HEK293T (cell line): ENCODE data around the gene RASA1.

Experiments used
- CTCF ChIA-PET: fragments of 350-600 bp; formaldehyde crosslinking; extraction: SDS; loops from one replicate; lab custom pipeline; 2021; ENCODE audit warnings: antibody characterized with exemption, inconsistent platforms; lab: Yijun Ruan, JAX
- POLR2A ChIA-PET: fragments of 350-600 bp; formaldehyde crosslinking; extraction: SDS; loops from one replicate; lab custom pipeline; 2020; ENCODE audit warnings: antibody characterized with exemption, inconsistent platforms; lab: Yijun Ruan, JAX
- DNase-seq: peaks from one replicate; pipeline ENCODE4 v3.0.0; 2012; ENCODE audit warnings: mixed read lengths; ENCODE audit errors: extremely low spot score
- ARNT ChIP-seq: fragments of 450-650 bp; IDR thresholded peaks from 2 replicates; pipeline ENCODE4 v1.6.1; 2017; ENCODE audit warnings: mild to moderate bottlenecking
- BHLHE40 ChIP-seq: fragments of 450-650 bp; IDR thresholded peaks from 2 replicates; pipeline ENCODE4 v1.6.1; 2016; ENCODE audit warnings: mild to moderate bottlenecking, moderate library complexity, borderline replicate concordance
- CTBP1 ChIP-seq: fragments of 450-650 bp; IDR thresholded peaks from 2 replicates; pipeline ENCODE4 v1.6.1; 2016; ENCODE audit warnings: borderline replicate concordance
- ELF4 ChIP-seq: fragments of 450-650 bp; IDR thresholded peaks from 2 replicates; pipeline ENCODE4 v1.6.1; 2017; ENCODE audit warnings: antibody characterized with exemption
- FOXA1 ChIP-seq: fragments of 450-650 bp; IDR thresholded peaks from 2 replicates; pipeline ENCODE4 v1.6.1; 2016; ENCODE audit warnings: mild to moderate bottlenecking
- FOXK2 ChIP-seq: fragments of 450-650 bp; IDR thresholded peaks from 2 replicates; pipeline ENCODE4 v1.6.1; 2016; ENCODE audit warnings: mild to moderate bottlenecking
- FOXM1 ChIP-seq: fragments of 450-650 bp; IDR thresholded peaks from 2 replicates; pipeline ENCODE4 v1.6.1; 2017; ENCODE audit warnings: mild to moderate bottlenecking, borderline replicate concordance
- HDGF ChIP-seq: fragments of 450-650 bp; IDR thresholded peaks from 2 replicates; pipeline ENCODE4 v1.6.1; 2017; ENCODE audit warnings: antibody characterized with exemption, borderline replicate concordance
- L3MBTL2 ChIP-seq: fragments of 450-650 bp; conservative IDR thresholded peaks from 2 replicates; pipeline ENCODE4 v1.6.1; 2016; ENCODE audit warnings: mild to moderate bottlenecking
- LEF1 ChIP-seq: fragments of 450-650 bp; IDR thresholded peaks from 2 replicates; pipeline ENCODE4 v1.6.1; 2017; ENCODE audit warnings: mild to moderate bottlenecking, borderline replicate concordance
- PKNOX1 ChIP-seq: fragments of 450-650 bp; IDR thresholded peaks from 2 replicates; pipeline ENCODE4 v1.6.1; 2016
- SP1 ChIP-seq: fragments of 450-650 bp; IDR thresholded peaks from 2 replicates; pipeline ENCODE4 v1.6.1; 2017
- SUZ12 ChIP-seq: fragments of 450-650 bp; IDR thresholded peaks from 2 replicates; pipeline ENCODE4 v1.6.1; 2016; ENCODE audit warnings: mild to moderate bottlenecking
- TARDBP ChIP-seq: fragments of 450-650 bp; IDR thresholded peaks from 2 replicates; pipeline ENCODE4 v1.6.1; 2016
- ZNF384 ChIP-seq: fragments of 450-650 bp; IDR thresholded peaks from 2 replicates; pipeline ENCODE4 v1.6.1; 2016

RASA1 gene

GRCh38 chr5:87411586-87411972 is 143.9 kb downstream of the RASA1 start:
- TF ChIP-seq FOXA1 = no peak
- TF ChIP-seq SP1 = no peak
- DNase-seq = no peak
- ChIA-PET POLR2A (no interaction called here), CTCF (interaction anchor here (0.6 to 0.7 kb wide), 2 partner anchors 83 to 633 kb away, joined by 3 to 5 read pairs; no protein-coding TSS in a partner anchor)

- peak; percentile 27 for DNase-seq
- no peak for TF ChIP-seq ARNT
- peak; percentile 42 for TF ChIP-seq L3MBTL2
- TF ChIP-seq ELF4 = no peak
- ChIA-PET POLR2A (interaction anchor here (1.0 kb wide), 3 partner anchors 8 to 30 kb away, joined by 3 to 8 read pairs (median 4); no protein-coding TSS in a partner anchor), CTCF (interaction anchor here (0.6 to 0.7 kb wide), 2 partner anchors 84 to 634 kb away, joined by 3 to 5 read pairs; no protein-coding TSS in a partner anchor)
Measured at GRCh38 chr5:87411973-87412629, 144.4 kb downstream of the RASA1 start.

- CTCF ChIA-PET = no interaction called here
- POLR2A ChIA-PET = interaction anchor here (1.0 kb wide), 3 partner anchors 9 to 30 kb away, joined by 3 to 8 read pairs (median 4); no protein-coding TSS in a partner anchor
- TF ChIP-seq ELF4 = peak; percentile 41; the same call in 1 of the 2 replicates
- no peak for TF ChIP-seq SUZ12
- TF ChIP-seq HDGF = no peak
- no peak for TF ChIP-seq BHLHE40
- peak; percentile 98 for DNase-seq
Measured at GRCh38 chr5:87412630-87413342, 145.1 kb downstream of the RASA1 start, which contains the start of gene CCNH. Gene CCNH, minus strand, starts transcription at chr5:87412930. Its CDS starts 136 bp downstream, at chr5:87412794.

GRCh38 chr5:87413343-87413645 is 145.6 kb downstream of the RASA1 start:
- ChIA-PET POLR2A (interaction anchor here (1.0 kb wide), 3 partner anchors 10 to 29 kb away, joined by 3 to 8 read pairs (median 4); no protein-coding TSS in a partner anchor), CTCF (no interaction called here)
- DNase-seq = peak; percentile 22
- peak; percentile 43 for TF ChIP-seq L3MBTL2
- no peak for TF ChIP-seq ELF4

GRCh38 chr5:87418506-87418905 is 150.8 kb downstream of the RASA1 start:
- ChIA-PET POLR2A (no interaction called here), CTCF (no interaction called here)
- no peak for DNase-seq
- TF ChIP-seq PKNOX1 = no peak

- CTCF ChIA-PET = no interaction called here
- no peak for DNase-seq
- POLR2A ChIA-PET = no interaction called here
- TF ChIP-seq FOXA1 = no peak
Measured at GRCh38 chr5:87421307-87421706, 153.6 kb downstream of the RASA1 start.

- TF ChIP-seq FOXK2 (no peak), ELF4 (no peak), LEF1 (no peak), TARDBP (no peak), ARNT (no peak), PKNOX1 (no peak), ZNF384 (no peak), HDGF (no peak), SUZ12 (no peak), FOXA1 (no peak), BHLHE40 (no peak), SP1 (no peak)
- POLR2A ChIA-PET = no interaction called here
- CTCF ChIA-PET = no interaction called here
- DNase-seq = no peak
Measured at GRCh38 chr5:87423755-87424154, 156.1 kb downstream of the RASA1 start.

- TF ChIP-seq PKNOX1 (no peak), HDGF (no peak), CTBP1 (no peak), SP1 (no peak), FOXM1 (no peak), ELF4 (no peak), TARDBP (no peak), SUZ12 (no peak), FOXA1 (no peak), FOXK2 (no peak)
- no peak for DNase-seq
- ChIA-PET CTCF (interaction anchor here (0.6 kb wide), 1 partner anchor 101 kb away, joined by 3 read pairs; no protein-coding TSS in a partner anchor), POLR2A (no interaction called here)
Measured at GRCh38 chr5:87430863-87431457, 163.3 kb downstream of the RASA1 start.
